Endodermal cell (in vitro differentiated cells): ENCODE measurements around the gene PCDHA4. TPM values are rescaled to one million over a fixed set of nuclear protein-coding genes. Genes with fewer than 3 reads are reported as not detected.
"Not testable (repeated sequence)": the region's sequence is repeated elsewhere in the genome, so short reads cannot be mapped to it uniquely, and the experiment has no call there.

ENCODE experiments used
- DNase-seq: peaks from one replicate; pipeline ENCODE4 v3.0.0-alpha.2; 2017
- H3K27ac ChIP-seq: 2 replicates; pipeline ENCODE4 v1.5.1; 2013; ENCODE audit warnings: mild to moderate bottlenecking, low read depth, low read length, moderate library complexity
- H3K27me3 ChIP-seq: 2 replicates; pipeline ENCODE4 v1.6.1; 2013; ENCODE audit warnings: mild to moderate bottlenecking, low read length, moderate library complexity; ENCODE audit not compliant: insufficient read depth, control insufficient read depth, poor library complexity, severe bottlenecking
- H3K36me3 ChIP-seq: 2 replicates; pipeline ENCODE4 v1.7.0; 2013; ENCODE audit warnings: mild to moderate bottlenecking, low read length, moderate library complexity; ENCODE audit not compliant: control insufficient read depth, insufficient read depth
- H3K4me1 ChIP-seq: one replicate; pipeline ENCODE4 v1.7.0; 2013; ENCODE audit warnings: low read length; ENCODE audit not compliant: control insufficient read depth, insufficient read depth
- H3K4me3 ChIP-seq: 2 replicates; pipeline ENCODE4 v1.5.1; 2013; ENCODE audit warnings: mild to moderate bottlenecking, low read length, moderate library complexity
- H3K9ac ChIP-seq: 2 replicates; pipeline ENCODE4 v1.6.1; 2013; ENCODE audit warnings: mild to moderate bottlenecking, low read length, moderate library complexity; ENCODE audit not compliant: poor library complexity, severe bottlenecking; ENCODE audit errors: extremely low read depth
- H3K9me3 ChIP-seq: 2 replicates; pipeline ENCODE4 v1.6.1; 2013; ENCODE audit warnings: mild to moderate bottlenecking, low read length, moderate library complexity; ENCODE audit not compliant: control insufficient read depth
- H3K27ac Mint-ChIP-seq: 2 replicates; pipeline ENCODE4 v1.8.0; 2020; ENCODE audit warnings: mixed read lengths
- H3K27me3 Mint-ChIP-seq: 2 replicates; pipeline ENCODE4 v1.8.0; 2021; ENCODE audit warnings: mild to moderate bottlenecking, mixed read lengths; ENCODE audit not compliant: insufficient read depth
- H3K36me3 Mint-ChIP-seq: 2 replicates; pipeline ENCODE4 v1.8.0; 2020; ENCODE audit warnings: low read depth, mixed read lengths
- H3K4me1 Mint-ChIP-seq: 2 replicates; pipeline ENCODE4 v1.8.0; 2020; ENCODE audit warnings: mixed read lengths
- H3K4me3 Mint-ChIP-seq: 2 replicates; pipeline ENCODE4 v1.8.0; 2020; ENCODE audit warnings: mild to moderate bottlenecking, moderate library complexity, mixed read lengths
- H3K9me3 Mint-ChIP-seq: 2 replicates; pipeline ENCODE4 v1.8.0; 2020; ENCODE audit warnings: mild to moderate bottlenecking, mixed read lengths
- CTCF ChIP-seq: fragments of 200-600 bp; sonication (generic); conservative IDR thresholded peaks from 2 replicates; pipeline ENCODE4 v1.5.0; 2021; ENCODE audit warnings: antibody characterized with exemption, mild to moderate bottlenecking
- WGBS, 2 experiments: methylation state at CpG; one replicate each; pipeline versions ENCODE4 v1.1.5 to v1.1.7; 2013; ENCODE audit warnings: missing lambda C conversion rate in 2 of 2, mixed read lengths in 1 of 2; ENCODE audit not compliant: insufficient coverage in 1 of 2, insufficient read length in 1 of 2; 5-methylcytosine and 5-hydroxymethylcytosine counted together
- total RNA-seq, 2 donors: library from RNA; stranded (reverse); fragmentation: NEBNext Ultra II Directional in 1 of 2; extraction: Animal tissue kit (Norgen Biotek cat#: 25700) in 1 of 2; gene quantifications; 2 replicates in 1 of 2; 3 replicates in 1 of 2; pipeline ENCODE4 v1.2.1, GENCODE V29; 2021

PCDHA4 gene
- total RNA-seq, 2 donors from 2014 or later, result 5.6 to 6.3 TPM

- H3K36me3 Mint-ChIP-seq, result peaks cover 21% of the 10 kb centered on the region
- TF ChIP-seq CTCF, result peak; percentile 55
- DNase-seq, result peak; percentile 50
- Histone ChIP-seq H3K27me3 (no peaks in the 10 kb centered on the region), H3K36me3 (no peaks in the 10 kb centered on the region), H3K4me1 (no peaks in the 10 kb centered on the region), H3K9ac (no peak within 1 kb of the TSS), H3K4me3 (no peak within 1 kb of the TSS), H3K9me3 (no peaks in the 10 kb centered on the region), H3K27ac (no peak within 1 kb of the TSS)
- WGBS, 2 experiments, result 89 to 92% methylated on average over 31 to 39 of the region's 39 CpGs
- H3K4me3 Mint-ChIP-seq, result peak within 1 kb of the TSS; percentile 45
- no peak within 1 kb of the TSS for H3K27ac Mint-ChIP-seq
- H3K27me3 Mint-ChIP-seq, result no peaks in the 10 kb centered on the region
- peaks cover 2% of the 10 kb centered on the region for H3K9me3 Mint-ChIP-seq
- H3K4me1 Mint-ChIP-seq, result peaks cover 4% of the 10 kb centered on the region
Observed at GRCh38 chr5:140821375-140822280, 14.8 kb downstream of the PCDHA4 start, which contains the start of gene PCDHA5. Gene PCDHA5, plus strand, starts transcription at chr5:140821613.

GRCh38 chr5:140822281-140822629 is 15.4 kb downstream of the PCDHA4 start:
- Histone ChIP-seq H3K36me3 (no peaks in the 10 kb centered on the region), H3K4me3 (no peak overlapping the region), H3K9ac (no peak overlapping the region), H3K27me3 (no peaks in the 10 kb centered on the region), H3K9me3 (no peaks in the 10 kb centered on the region), H3K4me1 (no peaks in the 10 kb centered on the region), H3K27ac (no peak overlapping the region)
- H3K36me3 Mint-ChIP-seq, result peaks cover 21% of the 10 kb centered on the region
- H3K9me3 Mint-ChIP-seq, result peaks cover 2% of the 10 kb centered on the region
- peaks cover 8% of the 10 kb centered on the region for H3K4me1 Mint-ChIP-seq
- peak overlapping the region; percentile 45 for H3K4me3 Mint-ChIP-seq
- TF ChIP-seq CTCF, result no peak
- WGBS, 2 experiments, result 87 to 90% methylated on average over 6 of the region's 6 CpGs
- no peak for DNase-seq
- H3K27ac Mint-ChIP-seq, result no peak overlapping the region
- no peaks in the 10 kb centered on the region for H3K27me3 Mint-ChIP-seq

- H3K36me3 ChIP-seq, H3K9ac ChIP-seq, H3K4me1 Mint-ChIP-seq, H3K27ac ChIP-seq, H3K9me3 Mint-ChIP-seq, H3K4me3 Mint-ChIP-seq, DNase-seq, H3K27me3 ChIP-seq, H3K27ac Mint-ChIP-seq, H3K4me1 ChIP-seq, H3K9me3 ChIP-seq, H3K27me3 Mint-ChIP-seq, H3K4me3 ChIP-seq: not testable (repeated sequence)
- 95 to 97% methylated on average over 25 to 48 of the region's 48 CpGs for WGBS, 2 experiments
- peaks cover 21% of the 10 kb centered on the region for H3K36me3 Mint-ChIP-seq
Observed at GRCh38 chr5:140822969-140823368, 16.1 kb downstream of the PCDHA4 start.
